T-helper 22 cell (primary cell): ENCODE measurements around the gene FAM171A1.
"Not testable (repeated sequence)": the region's sequence is repeated elsewhere in the genome, so short reads cannot be mapped to it uniquely, and the experiment has no call there.

ENCODE experiments used
- DNase-seq: peaks from one replicate; pipeline ENCODE4 v3.0.0-alpha.2; 2020; ENCODE audit warnings: low read depth

Gene FAM171A1

DNA sequence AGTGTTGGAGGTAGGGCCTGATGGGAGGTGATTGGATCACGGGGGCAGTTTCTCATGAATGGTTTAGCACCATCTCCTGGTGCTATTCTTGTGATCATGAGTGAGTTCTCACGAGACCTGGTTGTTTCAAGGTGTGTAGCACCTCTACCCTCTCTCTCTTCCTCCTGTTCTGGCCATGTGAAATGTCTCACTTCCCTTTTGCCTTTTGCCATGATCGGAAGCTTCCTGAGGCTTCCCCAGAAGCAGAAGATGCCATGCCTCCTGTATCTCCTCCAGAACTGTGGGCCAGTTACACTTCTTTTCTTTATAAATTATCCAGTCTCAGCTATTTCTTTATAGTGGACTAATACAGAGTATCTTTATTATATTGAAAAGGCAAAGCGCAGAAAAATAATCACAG, 90.1 kb downstream of the FAM171A1 start:
- DNase-seq: no peak

DNA sequence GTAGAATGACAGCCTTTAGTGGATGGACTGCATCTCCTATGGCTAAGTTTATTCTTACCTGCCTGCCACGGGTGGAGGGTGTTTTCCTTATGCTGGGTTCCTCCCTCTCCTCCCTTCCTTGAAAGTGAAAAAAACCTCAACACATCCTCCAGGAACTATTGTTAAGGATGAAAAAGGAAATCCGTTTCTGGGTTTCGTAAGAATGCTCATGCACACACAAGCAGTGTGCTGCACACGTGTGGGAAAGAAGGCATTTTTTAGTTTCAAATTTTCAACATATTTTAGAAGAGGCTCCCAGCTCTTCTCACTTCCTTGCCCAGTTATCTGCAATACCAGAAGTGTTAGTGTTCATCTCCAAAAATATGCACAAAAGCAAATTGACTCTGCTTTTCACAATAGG, 90.6 kb downstream of the FAM171A1 start:
- no peak for DNase-seq

DNA sequence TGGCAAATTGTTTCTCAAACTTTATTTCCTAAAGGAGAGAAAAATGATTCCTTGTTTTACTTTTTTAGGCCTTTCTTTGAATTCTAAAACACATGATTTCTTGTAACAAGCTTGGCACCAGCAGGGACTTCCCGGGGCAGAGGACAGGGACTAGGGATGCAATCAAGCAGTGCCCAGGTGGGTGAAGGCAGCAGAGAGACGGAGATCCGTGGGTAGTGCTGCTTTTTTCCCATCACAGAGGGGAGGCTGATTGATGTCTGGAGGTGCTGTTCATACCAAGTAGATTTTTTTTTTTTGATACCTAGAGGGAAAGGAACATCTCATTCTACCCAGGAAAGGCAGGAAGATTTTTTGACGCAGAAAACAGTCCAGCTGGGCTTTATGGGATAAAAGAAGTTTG, 91.9 kb downstream of the FAM171A1 start:
- no peak for DNase-seq

DNA sequence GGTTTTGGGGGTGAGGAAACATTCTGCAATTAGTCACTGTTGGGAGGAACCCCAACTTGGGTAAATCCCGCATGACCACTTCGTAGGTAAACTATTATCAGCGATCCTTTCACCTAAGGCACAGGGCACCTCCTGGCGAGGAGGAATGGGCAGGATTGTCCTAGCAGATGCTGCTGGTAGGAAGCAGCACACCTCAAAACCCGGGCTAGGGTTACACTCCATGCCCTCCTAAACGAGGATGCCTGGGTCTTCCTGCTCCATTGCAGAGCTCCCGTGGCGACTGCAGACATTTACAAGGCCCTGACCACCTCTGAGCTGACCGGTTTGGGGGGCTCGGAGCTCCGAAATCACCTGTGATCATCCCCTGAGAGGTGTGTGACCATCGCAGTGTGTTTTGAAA, 92.3 kb downstream of the FAM171A1 start:
- DNase-seq: no peak

DNA sequence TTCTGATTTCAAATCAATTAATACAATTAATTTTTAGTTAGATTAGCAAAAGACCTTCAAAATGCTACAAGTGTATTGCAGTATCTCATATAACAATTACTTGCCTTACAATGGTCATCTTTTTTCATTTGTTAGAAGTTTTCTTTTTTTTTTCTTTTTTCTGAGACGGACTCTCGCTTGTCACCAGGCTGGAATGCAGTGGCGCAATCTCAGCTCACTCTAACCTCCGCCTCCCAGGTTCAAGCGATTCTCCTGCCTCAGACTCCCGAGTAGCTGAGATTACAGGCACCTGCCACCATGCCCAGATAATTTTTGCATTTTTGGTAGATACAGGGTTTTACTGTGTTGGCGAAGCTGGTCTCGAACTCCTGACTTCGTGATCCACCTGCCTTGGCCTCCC, 95.0 kb downstream of the FAM171A1 start:
- DNase-seq: not testable (repeated sequence)

DNA sequence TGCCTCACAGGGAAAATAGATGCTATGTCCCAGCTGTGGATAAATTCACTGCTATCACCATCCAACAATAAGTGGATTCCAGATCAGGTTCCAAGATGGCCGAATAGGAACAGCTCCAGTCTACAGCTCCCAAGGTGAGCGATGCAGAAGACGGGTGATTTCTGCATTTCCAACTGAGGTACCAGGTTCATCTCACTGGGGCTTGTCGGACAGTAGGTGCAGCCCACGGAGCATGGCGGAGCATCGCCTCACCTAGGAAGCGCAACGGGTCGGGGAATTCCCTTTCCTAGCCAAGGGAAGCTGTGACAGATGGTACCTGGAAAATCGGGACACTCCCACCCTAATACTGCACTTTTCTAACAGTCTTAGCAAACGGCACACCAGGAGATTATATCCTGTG, 101.3 kb downstream of the FAM171A1 start:
- not testable (repeated sequence) for DNase-seq

DNA sequence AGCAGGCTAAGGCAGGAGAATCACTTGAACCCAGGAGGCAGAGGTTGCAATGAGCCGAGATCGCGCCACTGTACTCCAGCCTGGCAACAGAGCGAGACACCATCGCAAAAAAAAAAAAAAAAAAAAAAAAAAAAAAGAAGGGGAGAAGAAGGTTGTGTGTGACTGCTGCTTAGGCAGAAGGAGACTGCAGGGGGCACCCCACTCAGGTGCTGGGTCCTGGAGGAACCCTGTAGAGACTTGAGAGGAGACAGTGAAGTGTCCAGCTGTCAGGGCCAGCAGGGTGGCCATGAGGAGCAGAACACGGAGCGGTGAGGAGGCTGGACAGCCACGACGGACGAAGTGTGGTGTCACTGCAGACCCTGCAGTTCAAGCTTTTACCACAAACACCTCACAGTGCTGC, 103.6 kb downstream of the FAM171A1 start:
- no peak for DNase-seq

DNA sequence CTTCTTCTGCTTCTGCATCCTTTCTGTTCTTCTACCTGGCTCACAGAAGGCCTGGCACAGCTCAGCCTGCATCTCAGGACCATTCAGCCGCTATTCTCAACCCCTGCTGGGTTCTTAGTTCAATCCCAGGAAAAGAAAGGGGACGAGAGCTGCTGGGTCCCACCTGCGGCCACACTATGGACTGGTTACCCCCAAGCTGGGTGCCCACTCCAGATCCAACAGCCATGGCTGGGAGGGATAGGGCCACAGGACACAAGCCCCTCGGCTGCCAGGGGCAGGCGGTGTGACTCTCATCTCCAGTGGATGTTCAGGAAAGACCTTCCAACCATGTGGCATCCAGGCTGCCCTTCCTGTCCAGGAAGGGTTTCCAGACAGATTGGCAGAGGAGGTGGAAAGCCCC, 105.0 kb downstream of the FAM171A1 start:
- no peak for DNase-seq

DNA sequence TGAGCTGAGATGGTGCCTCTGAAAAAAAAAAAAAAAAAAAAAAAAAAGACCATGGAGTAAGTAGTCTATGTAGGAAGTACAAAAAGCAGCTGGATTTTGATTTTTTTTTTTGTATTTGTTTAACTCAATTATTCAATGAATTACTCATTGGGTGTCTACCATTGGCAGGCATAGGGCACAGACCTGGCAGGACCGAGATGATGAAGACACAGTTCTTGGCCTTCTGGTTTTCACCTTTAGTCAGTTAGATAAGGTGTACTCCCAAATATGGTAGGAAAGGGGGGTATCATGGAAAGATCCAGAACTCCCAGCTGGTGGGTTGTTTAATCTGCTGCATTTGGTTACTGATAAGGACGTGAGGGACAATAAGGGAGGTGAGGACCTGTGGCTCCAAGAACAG, 105.5 kb downstream of the FAM171A1 start:
- no peak for DNase-seq

DNA sequence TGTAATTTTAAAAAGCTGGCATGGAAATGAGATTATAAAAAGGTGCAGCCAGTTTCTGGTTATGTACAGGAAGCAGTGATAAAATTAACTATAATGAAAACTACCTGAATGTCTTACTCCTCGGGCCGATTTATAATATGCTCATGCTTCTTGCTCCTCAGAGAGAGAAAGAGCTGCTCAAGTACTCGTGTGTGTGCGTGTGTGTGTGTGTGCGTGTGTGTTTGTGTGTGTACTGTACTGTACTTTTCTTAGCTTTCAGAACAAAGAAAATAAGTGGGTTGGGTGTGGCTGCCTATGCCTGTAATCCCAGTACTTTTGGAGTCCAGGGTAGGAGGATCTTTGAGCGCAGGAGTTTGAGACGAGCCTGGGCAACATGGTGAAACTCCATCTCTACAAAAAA, 106.0 kb downstream of the FAM171A1 start:
- no peak for DNase-seq

DNA sequence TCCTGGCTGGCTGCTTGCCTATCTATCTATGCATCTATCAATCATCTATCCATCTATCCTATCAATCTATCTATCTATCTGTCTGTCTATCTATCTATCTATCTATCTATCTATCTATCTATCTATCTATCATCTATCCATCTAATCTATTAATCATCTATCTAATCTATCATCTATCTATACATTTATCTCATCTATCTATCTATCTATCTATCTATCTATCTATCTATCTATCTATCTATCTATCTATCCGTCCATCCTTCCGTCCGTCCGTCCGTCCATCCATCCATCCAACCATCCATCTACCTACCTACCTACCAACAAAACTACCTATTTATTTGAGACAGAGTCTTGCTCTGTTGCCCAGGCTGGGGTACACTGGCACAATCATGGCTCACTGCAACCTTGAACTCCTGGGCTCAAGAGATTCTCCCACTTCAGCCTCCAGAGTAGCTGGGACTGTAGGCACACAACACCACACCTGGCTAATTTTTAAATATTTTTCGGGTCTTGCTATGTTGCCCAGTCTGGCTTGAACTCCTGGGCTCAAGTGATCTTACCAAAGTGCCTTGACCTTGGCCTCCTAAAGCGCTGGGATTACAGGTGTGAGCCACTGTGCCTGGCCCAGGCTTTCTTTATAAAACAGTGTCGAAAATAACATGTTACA, 107.3 kb downstream of the FAM171A1 start:
- DNase-seq: no peak

DNA sequence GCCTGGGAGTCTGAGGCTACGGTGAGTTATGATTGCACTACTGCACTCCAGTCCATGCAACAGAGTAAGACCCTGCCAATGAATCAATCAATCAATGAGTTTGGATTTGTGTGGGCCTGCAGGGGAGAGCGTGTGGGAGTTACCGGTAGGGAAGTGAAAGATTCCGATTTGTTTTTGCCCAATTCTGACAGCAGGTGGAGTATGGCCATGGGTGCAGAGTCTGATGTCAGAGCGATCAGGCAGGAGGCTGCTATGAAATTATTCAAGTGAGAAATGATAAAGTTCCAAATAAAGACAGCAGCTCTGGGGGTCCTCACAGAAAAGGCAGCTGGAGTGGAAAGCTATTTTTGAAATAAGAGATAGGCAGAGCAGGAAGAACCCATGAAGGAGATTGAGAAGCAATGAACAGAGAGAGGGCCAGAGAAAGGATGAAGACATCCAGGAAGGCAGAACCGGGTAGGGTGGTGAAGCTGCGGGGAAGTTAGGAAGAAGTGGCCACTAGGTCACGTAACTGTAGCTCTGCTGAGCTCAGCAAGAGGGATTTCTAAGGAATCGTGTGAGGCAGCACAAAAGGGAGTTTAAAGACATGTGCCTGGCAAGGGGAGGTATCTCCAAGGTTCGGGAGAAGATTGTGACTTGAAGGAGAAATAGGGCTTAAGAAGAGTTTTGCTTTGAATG, 108.9 kb downstream of the FAM171A1 start:
- DNase-seq: no peak

DNA sequence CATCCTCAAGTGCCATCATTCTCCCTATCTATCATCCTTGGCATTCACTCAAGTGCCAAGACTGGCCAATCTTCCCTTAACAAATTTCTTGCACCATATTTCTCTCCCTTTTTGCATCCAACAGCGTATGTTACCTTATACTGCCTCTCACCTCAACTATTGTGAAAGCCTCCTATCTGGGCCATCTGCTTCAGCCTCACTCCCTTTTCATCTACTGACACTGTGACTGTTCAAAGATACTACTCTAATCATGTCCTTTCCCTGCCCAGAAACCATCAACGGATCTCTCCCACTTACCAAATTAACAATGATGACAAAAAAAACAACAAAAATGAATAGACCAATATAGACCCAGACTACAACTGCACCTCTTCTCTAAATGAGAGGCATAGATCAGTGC, 112.0 kb downstream of the FAM171A1 start:
- no peak for DNase-seq

DNA sequence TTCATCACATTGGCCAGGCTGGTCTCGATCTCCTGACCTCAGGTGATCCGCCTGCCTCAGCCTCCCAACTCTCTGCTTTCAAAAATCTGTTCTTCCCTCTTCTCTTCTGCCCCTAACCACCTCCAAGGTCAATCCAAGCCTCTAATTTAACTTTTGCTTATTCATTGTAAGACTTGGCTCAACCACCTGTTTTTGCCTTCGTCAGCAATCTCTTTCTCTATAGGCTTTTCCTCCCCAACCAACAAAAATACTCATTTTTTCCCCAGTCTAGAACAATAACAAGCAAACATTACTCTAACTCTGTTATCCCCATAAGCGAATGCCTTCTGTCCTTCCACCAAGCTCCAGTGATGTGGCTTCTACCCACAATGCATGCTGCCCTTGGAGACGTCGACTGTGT, 112.8 kb downstream of the FAM171A1 start:
- DNase-seq: no peak

DNA sequence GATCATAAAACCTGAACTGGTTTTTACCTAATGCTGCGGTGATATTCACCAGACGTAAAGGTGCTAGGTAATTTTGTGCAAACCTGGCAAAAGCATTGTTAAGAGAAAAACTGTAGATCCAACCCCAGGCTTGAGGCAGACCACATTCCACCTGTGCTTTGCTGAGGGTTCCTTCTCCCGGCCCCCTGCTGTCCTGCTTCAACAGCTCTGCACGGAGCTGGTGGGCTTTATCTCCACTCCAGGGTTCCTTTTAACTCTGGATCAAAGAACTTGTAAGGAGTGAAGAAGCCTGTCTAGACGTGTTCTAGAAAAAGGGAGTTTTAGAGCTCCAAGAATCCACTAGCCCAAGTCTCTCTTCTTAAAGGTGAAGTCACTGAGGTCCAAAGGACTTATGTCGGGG, 115.1 kb downstream of the FAM171A1 start:
- no peak for DNase-seq

DNA sequence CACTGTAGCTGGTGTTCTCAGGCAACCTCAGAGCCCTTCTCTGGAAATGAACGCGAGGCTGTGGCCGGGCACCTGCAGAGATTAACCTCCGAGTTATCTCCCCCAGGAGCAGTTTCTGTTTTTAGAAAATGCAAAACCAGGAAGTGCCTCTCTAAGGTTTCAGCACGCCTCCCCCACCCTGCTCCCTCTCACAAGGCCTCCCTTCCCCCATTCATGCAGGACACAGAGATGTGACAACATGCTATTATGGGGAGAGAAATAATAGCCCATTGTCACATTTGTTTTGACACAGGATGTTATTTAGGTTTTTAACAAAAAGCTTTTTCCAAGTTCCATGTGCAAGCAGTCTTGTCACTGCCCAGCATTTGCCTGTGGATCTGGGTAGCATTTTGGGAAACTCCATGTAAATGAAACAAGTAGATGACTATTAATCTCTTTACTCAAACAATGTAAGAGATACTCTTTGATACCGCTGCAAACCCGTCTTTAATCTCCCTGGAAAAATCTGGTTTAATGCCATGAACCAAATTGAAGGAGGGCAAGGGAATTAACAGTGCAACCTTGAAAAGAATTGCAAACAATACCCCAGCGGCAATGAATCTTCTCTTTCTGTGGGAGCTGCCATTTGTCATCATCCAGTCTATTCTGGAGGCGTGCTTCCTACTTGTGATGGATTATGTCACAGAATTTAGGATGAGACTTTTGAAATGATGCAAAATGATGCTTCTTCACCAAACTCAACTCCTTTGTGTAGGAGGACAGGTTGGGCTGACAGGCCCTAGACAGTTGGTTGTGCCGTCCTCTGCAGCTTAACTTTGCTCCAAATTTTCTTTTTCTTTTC, 116.1 kb downstream of the FAM171A1 start:
- no peak for DNase-seq

DNA sequence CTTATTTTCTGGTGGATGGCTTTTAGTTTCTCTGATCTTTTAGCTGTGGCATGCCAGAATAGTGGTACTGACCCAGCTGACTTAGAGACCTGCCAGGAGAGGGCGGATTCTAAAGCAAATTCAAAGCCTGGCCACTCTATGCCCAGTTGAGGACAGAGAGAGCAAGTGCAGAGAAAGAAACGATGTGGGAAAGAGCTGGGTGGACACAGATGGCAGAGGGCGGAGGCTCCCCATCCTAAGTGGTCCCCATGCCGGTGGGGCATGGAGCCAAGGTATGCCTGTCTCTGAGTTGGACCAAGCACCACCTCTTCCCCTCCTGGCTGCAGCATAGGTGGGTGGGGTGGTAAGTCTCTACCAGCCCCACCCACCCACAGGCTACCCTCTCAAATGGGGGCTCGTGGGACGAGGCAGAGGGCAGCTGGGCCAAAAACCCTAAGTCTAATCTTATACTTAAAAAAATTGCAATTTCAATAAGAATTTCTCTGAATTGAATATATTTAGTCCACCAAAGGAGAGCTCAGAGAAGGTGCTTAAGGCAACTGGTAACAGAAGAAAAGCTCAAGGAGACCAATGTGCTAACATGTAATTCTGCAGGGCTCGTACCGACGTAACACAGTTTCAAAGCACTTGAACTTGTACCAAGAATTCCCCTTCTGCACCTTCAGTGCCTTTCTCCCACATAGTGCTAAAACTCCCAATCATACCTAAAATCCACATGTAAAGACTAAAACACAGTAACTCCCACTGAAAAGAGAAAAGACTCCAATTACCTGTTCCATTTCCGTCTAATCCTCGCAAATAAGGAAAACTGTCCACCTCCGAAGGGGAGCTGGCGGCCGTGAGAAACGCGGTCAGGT, 116.9 kb downstream of the FAM171A1 start:
- no peak for DNase-seq

DNA sequence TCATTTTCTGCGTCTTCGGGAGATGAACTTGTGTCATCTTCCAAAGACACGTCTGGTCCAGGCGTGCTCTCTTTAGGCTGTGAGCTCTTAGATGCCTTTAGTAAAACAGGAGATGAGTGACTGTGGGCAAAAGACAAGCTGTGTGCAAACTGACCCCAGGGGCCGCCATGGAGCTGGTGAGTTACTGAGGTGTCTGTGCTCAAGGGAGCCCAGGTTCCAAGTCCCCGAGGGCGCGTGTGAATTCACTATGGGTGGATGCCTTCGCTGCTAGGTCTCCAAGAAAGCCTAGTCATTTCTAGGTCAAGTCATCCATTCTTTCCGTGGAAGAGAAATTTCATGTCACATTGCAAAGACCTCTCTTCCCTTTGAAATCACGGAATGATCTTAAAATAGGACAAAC, 118.7 kb downstream of the FAM171A1 start:
- no peak for DNase-seq

DNA sequence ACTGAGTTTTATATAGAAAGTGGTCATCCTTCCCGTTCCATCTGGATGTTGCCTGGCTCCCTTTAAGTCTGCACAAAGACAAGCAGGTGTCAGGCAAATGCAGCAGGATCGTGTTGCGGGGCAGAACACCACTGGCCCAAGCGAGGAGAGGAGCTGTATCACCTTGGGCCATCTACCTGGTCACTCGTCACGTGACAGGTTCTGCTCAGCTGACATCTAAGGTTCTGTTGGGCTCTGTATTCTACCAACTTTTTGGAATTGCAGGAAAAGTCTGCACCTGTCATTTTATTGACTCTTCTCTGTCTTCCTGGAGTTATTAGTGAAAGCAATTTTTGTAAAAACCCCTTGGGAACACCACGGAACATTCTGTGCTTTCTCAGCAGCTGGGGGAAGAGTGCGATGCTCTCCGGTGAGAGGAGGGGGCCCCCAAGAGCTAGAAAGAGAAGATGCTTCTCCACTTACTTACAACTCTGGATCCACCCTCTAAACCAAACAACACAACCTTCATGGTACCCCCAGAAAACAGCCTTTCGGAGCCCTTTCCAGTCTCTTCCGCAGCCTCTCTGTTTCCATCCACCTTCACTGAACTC, 119.2 kb downstream of the FAM171A1 start:
- DNase-seq: no peak

DNA sequence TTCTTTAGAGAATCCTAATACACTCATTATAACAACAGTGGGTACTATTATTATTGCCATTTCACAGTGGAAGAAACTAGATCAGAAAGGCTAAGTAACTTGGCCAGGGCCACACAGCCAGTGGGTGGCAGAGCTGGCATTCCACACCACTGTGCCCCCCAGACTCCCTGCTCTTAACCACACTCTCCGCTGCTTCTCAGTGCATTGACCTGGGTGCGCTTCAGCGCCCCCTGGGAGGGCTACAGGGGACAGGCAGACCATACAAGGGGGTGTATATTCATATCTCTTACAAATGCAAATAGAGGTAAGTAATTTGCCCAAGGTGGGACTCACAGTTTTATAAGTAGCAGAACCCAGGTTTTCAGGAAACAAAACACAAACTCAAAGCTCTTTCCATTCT, 125.6 kb downstream of the FAM171A1 start:
- no peak for DNase-seq

DNA sequence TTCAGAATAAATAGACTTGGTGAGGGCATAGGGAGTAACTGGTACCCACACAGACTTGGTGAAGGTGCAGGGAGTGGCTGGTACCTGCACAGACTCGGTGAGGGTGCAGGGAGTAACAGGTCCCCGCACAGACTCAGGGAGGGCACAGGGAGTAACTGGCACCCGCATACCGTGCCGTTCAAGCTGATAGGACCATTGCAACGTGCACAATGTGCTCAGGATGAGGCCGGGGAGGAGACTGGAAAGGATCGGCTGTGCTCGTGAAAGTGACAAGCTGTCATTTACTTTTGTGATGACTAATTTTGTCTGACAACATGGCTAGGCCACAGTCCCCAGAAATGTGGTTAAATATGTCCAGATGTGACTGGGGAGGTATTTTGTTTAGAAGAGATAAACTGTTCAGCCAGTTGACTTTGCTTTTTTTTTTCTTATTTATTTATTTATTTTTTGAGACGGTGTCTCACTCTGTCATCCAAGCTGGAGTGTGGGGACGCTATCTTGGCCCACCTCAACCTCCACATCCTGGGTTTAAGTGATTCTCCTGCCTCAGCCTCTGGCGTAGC, 126.4 kb downstream of the FAM171A1 start:
- no peak for DNase-seq
